Dendritic cell treated with granulocyte-macrophage colony-stimulating factor and Interleukin-4, amounts not matched to agents 40 ng/mL and 50 ng/mL, for 4 days (primary cell): ENCODE measurements around the gene FATE1.
"Not testable (repeated sequence)": the region's sequence is repeated elsewhere in the genome, so short reads cannot be mapped to it uniquely, and the experiment has no call there.

Experiments used
- H3K27ac Mint-ChIP-seq: one replicate; pipeline ENCODE4 v1.8.0; 2022; ENCODE audit warnings: mild to moderate bottlenecking, mixed read lengths
- H3K27me3 Mint-ChIP-seq: one replicate; pipeline ENCODE4 v1.8.0; 2022; ENCODE audit warnings: mild to moderate bottlenecking, mixed read lengths
- H3K36me3 Mint-ChIP-seq: one replicate; pipeline ENCODE4 v1.8.0; 2022; ENCODE audit warnings: low read depth, mixed read lengths
- H3K4me1 Mint-ChIP-seq: one replicate; pipeline ENCODE4 v1.8.0; 2022; ENCODE audit warnings: low read depth, mixed read lengths
- H3K4me3 Mint-ChIP-seq: one replicate; pipeline ENCODE4 v1.8.0; 2022; ENCODE audit warnings: mild to moderate bottlenecking, moderate library complexity, mixed read lengths
- H3K9me3 Mint-ChIP-seq: one replicate; pipeline ENCODE4 v1.8.0; 2022; ENCODE audit warnings: mixed read lengths
- intact Hi-C: fragments of 100-400 bp; cut with micrococcal nuclease; formaldehyde crosslinking; loops from one replicate; pipeline ENCODE4 v1.15.0; 2022

FATE1 gene, protein sequence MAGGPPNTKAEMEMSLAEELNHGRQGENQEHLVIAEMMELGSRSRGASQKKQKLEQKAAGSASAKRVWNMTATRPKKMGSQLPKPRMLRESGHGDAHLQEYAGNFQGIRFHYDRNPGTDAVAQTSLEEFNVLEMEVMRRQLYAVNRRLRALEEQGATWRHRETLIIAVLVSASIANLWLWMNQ

GRCh38 chrX:151715752-151716151 is at the start of gene FATE1:
TSS of gene FATE1 (plus strand) at chrX:151716035. CDS start at chrX:151716120, 85 bp downstream.
- Mint-ChIP-seq H3K9me3 (no peaks in the 10 kb centered on the region), H3K4me1 (no peaks in the 10 kb centered on the region), H3K27ac (no peak within 1 kb of the TSS), H3K27me3 (peaks cover 5% of the 10 kb centered on the region), H3K4me3 (no peak within 1 kb of the TSS), H3K36me3 (no peaks in the 10 kb centered on the region)
- intact Hi-C loops: no loop called here

- H3K4me3 Mint-ChIP-seq: no peak overlapping the region
- peaks cover 4% of the 10 kb centered on the region for H3K4me1 Mint-ChIP-seq
- no peaks in the 10 kb centered on the region for H3K9me3 Mint-ChIP-seq
- H3K27ac Mint-ChIP-seq: no peak overlapping the region
- peaks cover 2% of the 10 kb centered on the region for H3K27me3 Mint-ChIP-seq
- intact Hi-C loops: no loop called here
- H3K36me3 Mint-ChIP-seq: no peaks in the 10 kb centered on the region
Measured at GRCh38 chrX:151675121-151675746, 40.6 kb upstream of the FATE1 start.

DNA sequence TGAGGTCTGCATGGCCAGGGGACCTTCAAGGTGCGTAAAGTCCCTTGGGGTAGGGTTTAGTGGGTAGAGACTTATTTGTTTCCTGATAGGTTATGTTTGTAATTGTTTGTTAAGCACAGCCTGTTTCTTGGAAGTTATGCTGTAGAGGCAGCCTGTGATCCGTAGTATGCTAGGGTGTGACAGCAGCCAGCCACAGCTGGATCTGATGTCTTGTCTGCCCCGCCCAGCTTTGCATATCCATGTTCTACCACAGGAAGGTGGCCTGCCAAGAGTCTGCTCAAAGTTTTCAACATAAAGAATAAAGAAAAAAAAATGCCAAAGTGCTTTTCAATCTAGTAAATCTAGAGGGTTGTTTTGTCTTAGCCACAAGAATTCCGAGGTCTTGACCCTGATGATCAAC is 39.6 kb upstream of the FATE1 start:
- no peak overlapping the region for H3K27ac Mint-ChIP-seq

GRCh38 chrX:151679798-151680402 is 35.9 kb upstream of the FATE1 start:
- H3K27me3 Mint-ChIP-seq: peaks cover 6% of the 10 kb centered on the region
- intact Hi-C loops: loop anchor here (2.0 kb wide), 1 partner anchor 175 kb away; no protein-coding TSS in a partner anchor
- no peaks in the 10 kb centered on the region for H3K36me3 Mint-ChIP-seq
- no peak overlapping the region for H3K4me3 Mint-ChIP-seq
- H3K27ac Mint-ChIP-seq: no peak overlapping the region
- peaks cover 5% of the 10 kb centered on the region for H3K4me1 Mint-ChIP-seq
- no peaks in the 10 kb centered on the region for H3K9me3 Mint-ChIP-seq

More for the DNA sequence above, 39.6 kb upstream of the FATE1 start:
- Mint-ChIP-seq H3K4me1 (peaks cover 5% of the 10 kb centered on the region), H3K36me3 (no peaks in the 10 kb centered on the region), H3K27me3 (peaks cover 2% of the 10 kb centered on the region), H3K4me3 (no peak overlapping the region), H3K9me3 (no peaks in the 10 kb centered on the region)
- intact Hi-C loops: no loop called here

GRCh38 chrX:151680805-151681204 is 35.0 kb upstream of the FATE1 start:
- intact Hi-C loops: loop anchor here (1.0 to 2.0 kb wide), 2 partner anchors 176 to 530 kb away; no protein-coding TSS in a partner anchor
- H3K36me3 Mint-ChIP-seq: no peaks in the 10 kb centered on the region
- H3K4me3 Mint-ChIP-seq: no peak overlapping the region
- no peak overlapping the region for H3K27ac Mint-ChIP-seq
- peaks cover 6% of the 10 kb centered on the region for H3K27me3 Mint-ChIP-seq
- no peaks in the 10 kb centered on the region for H3K9me3 Mint-ChIP-seq
- H3K4me1 Mint-ChIP-seq: peaks cover 5% of the 10 kb centered on the region

- intact Hi-C loops: no loop called here
- H3K27me3 Mint-ChIP-seq: peaks cover 2% of the 10 kb centered on the region
- no peak overlapping the region for H3K27ac Mint-ChIP-seq
- H3K36me3 Mint-ChIP-seq: no peaks in the 10 kb centered on the region
- H3K4me1 Mint-ChIP-seq: no peaks in the 10 kb centered on the region
- H3K4me3 Mint-ChIP-seq: no peak overlapping the region
- no peaks in the 10 kb centered on the region for H3K9me3 Mint-ChIP-seq
Measured at GRCh38 chrX:151687635-151688034, 28.2 kb upstream of the FATE1 start.

DNA sequence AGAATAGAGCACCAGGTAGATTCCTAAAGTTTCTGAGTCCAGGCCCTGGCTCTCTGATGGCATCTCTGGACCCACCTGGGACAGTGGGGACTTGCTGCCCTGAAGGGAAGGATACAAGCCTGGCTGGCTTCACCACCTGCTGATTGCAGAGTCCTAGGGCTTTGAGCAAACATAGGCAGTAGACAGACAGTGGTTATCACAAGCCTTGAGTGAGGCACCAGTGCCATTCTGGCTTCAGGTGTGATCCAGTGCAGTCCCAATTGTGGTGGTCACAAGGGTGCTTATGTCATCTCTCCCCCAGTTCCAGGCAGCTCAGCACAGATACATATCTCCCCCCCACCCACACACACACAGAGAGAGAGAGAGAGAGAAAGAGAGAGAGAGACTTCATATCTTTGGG is 27.1 kb upstream of the FATE1 start:
- no peaks in the 10 kb centered on the region for H3K4me1 Mint-ChIP-seq
- no peaks in the 10 kb centered on the region for H3K9me3 Mint-ChIP-seq
- no peaks in the 10 kb centered on the region for H3K36me3 Mint-ChIP-seq
- intact Hi-C loops: no loop called here
- H3K27me3 Mint-ChIP-seq: peaks cover 7% of the 10 kb centered on the region
- no peak overlapping the region for H3K4me3 Mint-ChIP-seq
- H3K27ac Mint-ChIP-seq: no peak overlapping the region

DNA sequence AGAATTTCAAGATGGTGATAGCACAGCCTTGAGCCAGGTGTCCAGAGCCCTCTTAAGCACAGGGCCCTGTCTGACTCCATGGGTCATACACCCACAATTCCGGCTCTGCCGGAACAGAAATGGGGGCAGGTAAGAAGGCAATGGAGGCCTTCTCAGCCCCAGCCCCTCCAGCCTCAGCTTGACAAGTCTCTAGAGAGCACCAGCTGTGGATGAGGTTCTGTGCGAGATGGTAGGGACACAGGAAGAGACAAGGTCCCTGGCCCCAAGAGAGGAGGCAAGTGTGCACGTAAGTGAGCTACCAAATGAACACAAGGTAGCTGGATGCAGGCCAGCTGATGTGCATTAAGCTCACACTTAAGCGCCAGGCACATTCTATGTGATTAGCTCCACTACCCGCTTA is 23.0 kb upstream of the FATE1 start:
- H3K27ac Mint-ChIP-seq: no peak overlapping the region
- H3K4me1 Mint-ChIP-seq: no peaks in the 10 kb centered on the region
- intact Hi-C loops: no loop called here
- no peak overlapping the region for H3K4me3 Mint-ChIP-seq
- H3K27me3 Mint-ChIP-seq: peaks cover 27% of the 10 kb centered on the region
- H3K9me3 Mint-ChIP-seq: no peaks in the 10 kb centered on the region
- no peaks in the 10 kb centered on the region for H3K36me3 Mint-ChIP-seq

DNA sequence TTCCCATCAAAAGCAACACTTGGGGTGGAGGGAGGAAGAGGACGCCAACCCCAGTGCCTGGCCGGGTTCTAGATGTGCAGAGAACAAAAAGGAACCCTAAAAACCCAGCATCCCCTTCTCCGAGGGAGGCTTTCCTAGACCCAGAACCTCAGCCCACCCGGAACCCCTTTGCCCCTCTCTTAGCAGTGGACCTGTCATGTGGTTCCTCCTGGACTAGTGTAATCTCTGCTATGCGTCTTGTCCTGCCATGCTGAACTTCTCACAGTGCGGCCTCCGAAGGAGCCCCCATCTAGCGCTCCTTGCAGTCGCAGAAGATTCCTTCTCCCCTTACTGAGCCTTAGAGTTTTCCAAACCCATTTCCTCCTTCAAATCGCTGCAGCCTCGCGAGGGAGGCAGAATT is 21.7 kb upstream of the FATE1 start:
- no peaks in the 10 kb centered on the region for H3K4me1 Mint-ChIP-seq
- no peak overlapping the region for H3K27ac Mint-ChIP-seq
- intact Hi-C loops: no loop called here
- H3K27me3 Mint-ChIP-seq: peaks cover 27% of the 10 kb centered on the region
- H3K4me3 Mint-ChIP-seq: no peak overlapping the region
- H3K9me3 Mint-ChIP-seq: no peaks in the 10 kb centered on the region
- no peaks in the 10 kb centered on the region for H3K36me3 Mint-ChIP-seq

GRCh38 chrX:151694661-151695582 is 20.9 kb upstream of the FATE1 start, which contains the start of gene PRRG3:
TSS of gene PRRG3 (plus strand) at chrX:151695458. CDS start at chrX:151698815, 3,357 bp downstream.
- no peaks in the 10 kb centered on the region for H3K9me3 Mint-ChIP-seq
- no peak within 1 kb of the TSS for H3K27ac Mint-ChIP-seq
- peaks cover 27% of the 10 kb centered on the region for H3K27me3 Mint-ChIP-seq
- no peak within 1 kb of the TSS for H3K4me3 Mint-ChIP-seq
- no peaks in the 10 kb centered on the region for H3K36me3 Mint-ChIP-seq
- intact Hi-C loops: no loop called here
- no peaks in the 10 kb centered on the region for H3K4me1 Mint-ChIP-seq

DNA sequence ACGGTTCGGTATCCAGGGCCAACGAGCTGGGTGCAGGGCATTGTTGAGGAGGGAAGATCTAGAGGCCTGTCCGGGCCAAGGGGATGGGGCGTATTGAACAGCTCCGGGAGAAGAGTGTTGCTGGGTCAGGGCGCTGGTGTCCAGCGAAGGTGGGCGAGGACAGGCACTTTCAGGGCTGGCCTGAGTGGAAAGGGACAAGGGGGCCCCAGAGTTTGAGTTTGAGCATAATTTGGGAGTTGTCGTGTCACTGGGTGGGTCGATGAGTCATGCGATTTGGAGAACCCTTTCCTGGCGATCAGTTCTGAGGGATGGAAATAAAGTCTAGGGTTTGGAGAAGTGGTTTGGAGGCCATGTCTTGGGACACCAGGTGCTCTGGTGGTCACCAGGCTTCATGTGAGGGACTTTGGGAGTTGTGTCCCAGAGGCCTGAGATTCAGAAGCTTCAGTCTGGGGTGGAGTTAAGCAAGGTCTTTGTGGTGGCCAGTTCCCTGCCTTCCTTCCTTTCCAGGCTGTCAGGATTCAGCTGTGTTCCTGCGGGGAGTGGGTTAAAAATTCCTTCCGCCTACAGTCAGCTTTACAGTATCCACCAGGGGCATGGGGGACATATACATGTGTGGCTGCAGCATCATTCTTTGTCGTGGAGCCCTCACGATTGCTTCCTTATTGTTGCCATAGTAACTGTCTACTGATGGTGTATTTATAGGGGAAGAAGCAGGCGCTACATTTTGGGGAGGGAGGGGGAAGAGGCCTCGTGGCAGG is 20.1 kb upstream of the FATE1 start:
- no peak overlapping the region for H3K4me3 Mint-ChIP-seq
- no peaks in the 10 kb centered on the region for H3K36me3 Mint-ChIP-seq
- no peak overlapping the region for H3K27ac Mint-ChIP-seq
- H3K4me1 Mint-ChIP-seq: no peaks in the 10 kb centered on the region
- no peaks in the 10 kb centered on the region for H3K9me3 Mint-ChIP-seq
- intact Hi-C loops: no loop called here
- H3K27me3 Mint-ChIP-seq: peaks cover 27% of the 10 kb centered on the region

DNA sequence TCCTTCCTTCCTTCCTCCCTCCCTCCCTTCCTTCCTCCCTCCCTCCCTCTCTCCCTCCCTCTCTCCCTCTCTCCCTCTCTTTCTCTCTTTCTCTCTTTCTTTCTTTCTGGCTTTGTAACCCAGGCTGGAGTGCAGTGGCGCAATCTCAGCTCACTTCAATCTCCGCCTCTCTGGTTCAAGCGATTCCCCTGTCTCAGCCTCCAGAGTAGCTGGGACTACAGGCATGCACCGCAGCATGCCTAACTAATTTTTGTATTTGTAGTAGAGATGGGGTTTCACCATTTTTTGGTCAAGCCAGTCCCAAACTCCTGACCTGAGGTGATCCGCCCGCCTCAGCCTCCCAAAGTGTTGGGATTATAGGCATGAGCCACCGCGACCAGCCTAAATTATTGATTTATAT is 18.8 kb upstream of the FATE1 start:
- H3K36me3 Mint-ChIP-seq, H3K4me3 Mint-ChIP-seq, H3K9me3 Mint-ChIP-seq, intact Hi-C loops, H3K27ac Mint-ChIP-seq, H3K4me1 Mint-ChIP-seq: not testable (repeated sequence)
- H3K27me3 Mint-ChIP-seq: peaks cover 29% of the 10 kb centered on the region

- intact Hi-C loops: no loop called here
- no peak overlapping the region for H3K27ac Mint-ChIP-seq
- H3K36me3 Mint-ChIP-seq: no peaks in the 10 kb centered on the region
- H3K4me3 Mint-ChIP-seq: no peak overlapping the region
- peaks cover 29% of the 10 kb centered on the region for H3K27me3 Mint-ChIP-seq
- no peaks in the 10 kb centered on the region for H3K4me1 Mint-ChIP-seq
- no peaks in the 10 kb centered on the region for H3K9me3 Mint-ChIP-seq
Measured at GRCh38 chrX:151697522-151697921, 18.3 kb upstream of the FATE1 start.
